Testis (tissue), 2 donors: ENCODE results near the gene GNB1L.

ENCODE experiments used
- POLR2A ChIP-seq: fragments of 450-650 bp; IDR thresholded peaks from one replicate; pipeline ENCODE4 v1.6.1; 2017; ENCODE audit warnings: antibody characterized with exemption, mild to moderate bottlenecking, moderate library complexity
- TF ChIP-seq, protein P1 (sequence below), 3 experiments: fragments of 450-650 bp in 2 of 3; fragments of 200-600 bp in 1 of 3; sonication (generic) in 1 of 3; IDR thresholded peaks; one replicate each; pipeline ENCODE4 v1.5.1; 2016 to 2019; ENCODE audit warnings: antibody characterized with exemption in 3 of 3, mild to moderate bottlenecking in 2 of 3, moderate library complexity in 1 of 3

DNA sequence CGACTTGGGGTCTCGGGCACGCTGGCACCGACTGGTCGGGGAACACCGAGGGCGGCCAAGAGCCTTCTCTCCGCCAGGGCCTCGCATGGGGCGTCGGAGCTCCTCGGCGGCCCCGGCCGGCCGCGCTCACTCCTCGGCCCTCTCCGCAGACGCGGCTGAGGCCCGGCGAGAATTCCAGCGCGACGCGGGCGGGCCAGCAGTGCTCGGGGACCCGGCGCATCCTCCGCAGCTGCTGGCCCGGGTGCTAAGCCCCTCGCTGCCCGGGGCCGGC is 88.5 kb downstream of the GNB1L start:
- no peak for TF ChIP-seq POLR2A
- TF ChIP-seq, protein P1, sequence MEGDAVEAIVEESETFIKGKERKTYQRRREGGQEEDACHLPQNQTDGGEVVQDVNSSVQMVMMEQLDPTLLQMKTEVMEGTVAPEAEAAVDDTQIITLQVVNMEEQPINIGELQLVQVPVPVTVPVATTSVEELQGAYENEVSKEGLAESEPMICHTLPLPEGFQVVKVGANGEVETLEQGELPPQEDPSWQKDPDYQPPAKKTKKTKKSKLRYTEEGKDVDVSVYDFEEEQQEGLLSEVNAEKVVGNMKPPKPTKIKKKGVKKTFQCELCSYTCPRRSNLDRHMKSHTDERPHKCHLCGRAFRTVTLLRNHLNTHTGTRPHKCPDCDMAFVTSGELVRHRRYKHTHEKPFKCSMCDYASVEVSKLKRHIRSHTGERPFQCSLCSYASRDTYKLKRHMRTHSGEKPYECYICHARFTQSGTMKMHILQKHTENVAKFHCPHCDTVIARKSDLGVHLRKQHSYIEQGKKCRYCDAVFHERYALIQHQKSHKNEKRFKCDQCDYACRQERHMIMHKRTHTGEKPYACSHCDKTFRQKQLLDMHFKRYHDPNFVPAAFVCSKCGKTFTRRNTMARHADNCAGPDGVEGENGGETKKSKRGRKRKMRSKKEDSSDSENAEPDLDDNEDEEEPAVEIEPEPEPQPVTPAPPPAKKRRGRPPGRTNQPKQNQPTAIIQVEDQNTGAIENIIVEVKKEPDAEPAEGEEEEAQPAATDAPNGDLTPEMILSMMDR (IDR thresholded peaks at IDR 0.05) = no peak
